ENCODE results near the gene BABAM2. TPM values are rescaled to one million over a fixed set of nuclear protein-coding genes. Genes with fewer than 3 reads are reported as not detected.

BABAM2 gene
- total and polyA plus RNA-seq, 2 experiments from 2014 or later, result 17.8 to 21.5 TPM

- Histone ChIP-seq H3K4me2 (no peak overlapping the region), H3K27me3 (ENCODE audit: insufficient read depth) (no peaks in the 10 kb centered on the region), H3F3A (replicated peaks; ENCODE audit: low read depth) (no peaks in the 10 kb centered on the region), H4K20me1 (replicated peaks; ENCODE audit: insufficient read depth) (no peaks in the 10 kb centered on the region), H3K9me2 (ENCODE audit: insufficient read depth) (no peaks in the 10 kb centered on the region), H2AFZ (no peak overlapping the region), H3K36me3 (ENCODE audit: insufficient read depth) (no peaks in the 10 kb centered on the region), H3K4me3 (no peak overlapping the region), H3K4me1 (ENCODE audit: insufficient read depth) (no peaks in the 10 kb centered on the region), H3K79me2 (replicated peaks; ENCODE audit: insufficient read depth) (no peaks in the 10 kb centered on the region), H3K27ac (ENCODE audit: low read depth) (no peak overlapping the region)
- no peaks in the 10 kb centered on the region for H3K4me1 Mint-ChIP-seq
- no peak for DNase-seq (ENCODE audit: low spot score)
- H3K4me3 Mint-ChIP-seq, result no peak overlapping the region
- no peaks in the 10 kb centered on the region for H3K27me3 Mint-ChIP-seq (ENCODE audit: insufficient read depth, low read depth, poor library complexity)
- H3K36me3 Mint-ChIP-seq (ENCODE audit: low read depth), result no peaks in the 10 kb centered on the region
- TF ChIP-seq ZNF331 (CRISPR knock-in tag; IDR thresholded peaks at IDR 0.05; ENCODE audit: low read depth) (no peak), ZNF462 (CRISPR knock-in tag; IDR thresholded peaks at IDR 0.05) (no peak), JUNB (IDR thresholded peaks at IDR 0.05; ENCODE audit: unreplicated experiment) (no peak), EZH2 (IDR thresholded peaks at IDR 0.05; ENCODE audit: low read depth, unreplicated experiment) (no peak), ZNF114 (CRISPR knock-in tag; IDR thresholded peaks at IDR 0.05) (no peak), STAT1 (IDR thresholded peaks at IDR 0.05; ENCODE audit: unreplicated experiment) (no peak), EZH2phosphoT487 (IDR thresholded peaks at IDR 0.05; ENCODE audit: unreplicated experiment) (no peak), REST (IDR thresholded peaks at IDR 0.05; ENCODE audit: unreplicated experiment) (no peak), NANOG (IDR thresholded peaks at IDR 0.05; ENCODE audit: borderline replicate concordance) (no peak), CREB1 (CRISPR knock-in tag; IDR thresholded peaks at IDR 0.05; ENCODE audit: low read depth) (no peak), POLR2AphosphoS5 (IDR thresholded peaks at IDR 0.05; ENCODE audit: low read depth) (no peak), ETS1 (IDR thresholded peaks at IDR 0.05) (no peak), CTCF (conservative IDR thresholded peaks at IDR 0.05; ENCODE audit: low read depth in 2 of 2) (no peak)
- no peak for ATAC-seq
- H3K9me3 Mint-ChIP-seq, result no peaks in the 10 kb centered on the region; the same call in 2 of the 3 replicates
- no peak overlapping the region for H3K27ac Mint-ChIP-seq
Measured at GRCh38 chr2:28233164-28233676, 342.7 kb downstream of the BABAM2 start.
